Astrocyte of the spinal cord (primary cell): ENCODE data around the gene CDRT15.
"Not testable (repeated sequence)": the region's sequence is repeated elsewhere in the genome, so short reads cannot be mapped to it uniquely, and the experiment has no call there.

Experiments used
- DNase-seq: peaks from one replicate; pipeline ENCODE4 v3.0.0; 2011; ENCODE audit warnings: low read depth, low spot score
- H3K4me3 ChIP-seq: 2 replicates; pipeline ENCODE4 v1.5.1; 2011; ENCODE audit warnings: low read depth, mild to moderate bottlenecking, low read length, moderate library complexity
- in situ Hi-C: cut with HindIII; loops from 2 replicates; pipeline ENCODE4 v1.10.0; 2017; ENCODE audit warnings: low sequenced_read_pairs
- TF ChIP-seq, protein P1 (sequence below): IDR thresholded peaks from 2 replicates; pipeline ENCODE4 v1.5.1; 2012; ENCODE audit warnings: low read depth, mild to moderate bottlenecking, low read length, inconsistent platforms

The CDRT15 gene

DNA sequence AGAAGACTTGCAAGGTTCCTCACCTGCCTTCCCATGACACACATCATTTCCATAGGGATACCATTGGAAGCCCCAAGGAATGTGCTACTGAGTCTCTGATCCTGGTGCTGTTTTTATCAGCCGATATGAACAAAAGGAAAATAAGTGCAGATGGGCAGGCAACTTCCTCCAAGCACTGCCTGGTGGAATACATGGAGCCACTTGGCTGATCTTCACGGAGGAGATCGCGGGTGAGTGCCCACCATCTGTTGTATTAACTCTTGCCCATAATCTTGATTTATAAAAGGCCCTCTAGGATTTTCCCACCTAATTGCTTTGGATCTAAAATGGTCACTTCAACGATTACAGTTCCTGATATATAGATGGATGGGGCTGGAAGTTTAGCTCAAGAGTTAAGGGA is 24.7 kb upstream of the CDRT15 start:
- H3K4me3 ChIP-seq = no peak overlapping the region
- in situ Hi-C loops = no loop called here
- TF ChIP-seq, protein P1, sequence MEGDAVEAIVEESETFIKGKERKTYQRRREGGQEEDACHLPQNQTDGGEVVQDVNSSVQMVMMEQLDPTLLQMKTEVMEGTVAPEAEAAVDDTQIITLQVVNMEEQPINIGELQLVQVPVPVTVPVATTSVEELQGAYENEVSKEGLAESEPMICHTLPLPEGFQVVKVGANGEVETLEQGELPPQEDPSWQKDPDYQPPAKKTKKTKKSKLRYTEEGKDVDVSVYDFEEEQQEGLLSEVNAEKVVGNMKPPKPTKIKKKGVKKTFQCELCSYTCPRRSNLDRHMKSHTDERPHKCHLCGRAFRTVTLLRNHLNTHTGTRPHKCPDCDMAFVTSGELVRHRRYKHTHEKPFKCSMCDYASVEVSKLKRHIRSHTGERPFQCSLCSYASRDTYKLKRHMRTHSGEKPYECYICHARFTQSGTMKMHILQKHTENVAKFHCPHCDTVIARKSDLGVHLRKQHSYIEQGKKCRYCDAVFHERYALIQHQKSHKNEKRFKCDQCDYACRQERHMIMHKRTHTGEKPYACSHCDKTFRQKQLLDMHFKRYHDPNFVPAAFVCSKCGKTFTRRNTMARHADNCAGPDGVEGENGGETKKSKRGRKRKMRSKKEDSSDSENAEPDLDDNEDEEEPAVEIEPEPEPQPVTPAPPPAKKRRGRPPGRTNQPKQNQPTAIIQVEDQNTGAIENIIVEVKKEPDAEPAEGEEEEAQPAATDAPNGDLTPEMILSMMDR = no peak
- no peak for DNase-seq

DNA sequence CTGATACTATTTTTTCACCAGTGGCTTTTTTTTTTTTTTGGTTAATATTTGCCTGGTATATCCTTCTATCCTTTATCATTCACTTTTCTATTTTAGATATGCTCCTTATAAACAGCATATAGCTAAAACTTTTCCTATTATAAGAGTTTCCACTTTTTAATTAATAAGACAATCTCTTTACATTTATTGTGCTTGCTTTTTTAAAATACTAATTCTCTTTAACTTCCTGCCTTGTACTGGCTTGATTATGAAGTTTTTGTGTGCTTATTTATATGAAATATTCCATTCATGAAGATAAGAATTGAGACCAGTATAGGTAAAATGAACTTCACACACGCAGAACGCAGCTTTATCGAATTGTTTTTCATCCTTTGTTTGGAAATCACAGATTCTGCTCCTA is 9.0 kb upstream of the CDRT15 start:
- H3K4me3 ChIP-seq = no peak overlapping the region
- no peak for DNase-seq
- in situ Hi-C loops = no loop called here
- TF ChIP-seq, protein P1 = no peak

DNA sequence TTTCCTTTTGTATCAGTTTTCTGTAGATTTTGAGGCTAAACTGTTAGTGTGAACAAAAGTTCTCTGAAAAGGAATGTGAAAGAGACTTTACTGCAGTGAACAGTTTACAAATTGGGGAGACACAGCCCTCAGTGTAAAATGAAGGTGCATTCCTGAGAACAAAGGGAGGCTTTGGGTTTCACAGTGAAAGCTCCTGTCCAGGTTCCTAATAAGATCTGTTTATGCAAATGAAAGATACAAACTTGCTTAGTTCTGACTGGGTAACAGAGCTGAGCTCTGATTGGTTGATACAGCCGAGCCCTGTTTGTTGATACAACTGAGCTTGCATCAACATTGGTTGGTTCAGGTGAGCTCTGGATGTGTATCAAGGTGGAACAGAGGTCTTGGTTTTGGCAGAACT is 8.3 kb upstream of the CDRT15 start:
- in situ Hi-C loops = no loop called here
- TF ChIP-seq, protein P1 = no peak
- no peak for DNase-seq

DNA sequence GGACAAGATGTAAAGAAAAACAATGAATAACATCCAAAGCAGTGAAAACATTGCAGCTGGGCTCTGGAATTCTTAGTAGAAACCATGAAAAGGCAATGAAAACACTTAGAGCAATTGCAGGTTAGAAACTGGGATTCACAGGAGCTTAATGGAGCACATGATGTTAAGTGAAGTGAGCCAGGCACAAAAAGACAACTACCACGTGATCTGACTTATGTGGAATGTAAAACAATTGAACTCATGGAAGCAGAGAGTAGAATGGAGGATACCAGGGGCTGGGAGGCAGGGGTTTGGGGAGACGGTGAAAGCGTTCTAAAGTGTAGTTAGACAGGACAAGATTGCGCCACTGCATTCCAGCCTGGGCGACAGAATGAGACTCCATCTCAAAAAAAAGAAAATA is 2.6 kb upstream of the CDRT15 start:
- in situ Hi-C loops, DNase-seq, H3K4me3 ChIP-seq: not testable (repeated sequence)

More for the DNA sequence above, 8.3 kb upstream of the CDRT15 start:
- no peak overlapping the region for H3K4me3 ChIP-seq

DNA sequence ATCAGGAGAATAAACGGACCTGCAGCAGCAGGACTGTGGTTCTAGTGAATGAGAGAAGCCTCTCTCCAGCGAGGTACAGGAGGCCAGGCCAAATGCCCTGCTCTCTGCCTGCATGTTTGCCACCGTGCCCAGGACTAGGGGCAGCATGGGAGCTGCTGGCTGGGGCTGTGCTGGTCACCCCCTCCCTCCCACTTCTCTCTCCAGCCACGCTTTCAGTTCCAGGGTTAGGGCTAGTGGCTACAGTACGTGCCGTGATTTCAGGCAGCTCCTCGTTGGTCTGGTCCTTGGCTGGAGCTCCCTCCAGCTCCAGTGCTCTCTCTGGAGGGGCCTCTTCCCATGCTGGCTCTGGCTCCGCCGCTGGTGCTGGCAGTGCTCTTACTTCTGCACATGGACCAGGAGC is 630 bp downstream of the CDRT15 start:
- H3K4me3 ChIP-seq, DNase-seq, in situ Hi-C loops: not testable (repeated sequence)

DNA sequence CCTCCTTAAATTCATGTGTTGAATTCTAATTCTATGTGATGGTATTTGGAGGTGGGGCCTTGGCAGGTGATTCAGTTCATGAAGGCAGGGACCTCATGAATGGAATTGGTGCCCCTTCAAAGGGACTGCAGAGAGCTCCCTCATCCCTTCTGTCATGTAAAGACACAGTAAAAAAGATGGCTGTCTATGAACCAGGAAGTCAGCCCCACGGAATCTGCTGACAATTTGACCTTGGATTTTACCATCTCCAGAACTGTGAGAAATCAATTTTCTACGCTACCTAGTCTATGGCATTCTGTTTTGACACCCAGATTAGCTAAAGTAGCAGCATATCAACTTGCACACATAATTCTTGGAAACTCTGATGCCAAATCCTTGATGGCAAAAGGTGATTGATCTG is 1.6 kb downstream of the CDRT15 start:
- in situ Hi-C loops, DNase-seq, H3K4me3 ChIP-seq: not testable (repeated sequence)

DNA sequence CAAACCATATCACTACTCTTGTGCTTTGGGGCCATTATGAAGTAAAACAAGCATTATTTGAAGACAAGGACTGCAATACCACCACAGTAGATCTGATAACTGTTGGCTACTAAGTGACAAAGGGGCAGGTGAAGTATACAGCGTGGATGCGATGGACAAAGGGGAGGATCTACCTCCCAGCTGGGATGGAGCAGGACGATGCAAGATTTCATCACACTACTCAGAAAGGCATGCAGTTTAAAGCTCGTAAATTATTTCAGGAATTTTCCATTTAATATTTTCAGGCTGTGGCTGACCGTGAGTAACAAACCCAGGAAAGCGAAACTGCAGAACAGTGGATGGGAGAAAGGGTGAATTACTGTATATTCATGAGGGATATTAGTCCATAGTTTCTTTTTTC is 5.5 kb downstream of the CDRT15 start:
- DNase-seq, in situ Hi-C loops, H3K4me3 ChIP-seq: not testable (repeated sequence)

DNA sequence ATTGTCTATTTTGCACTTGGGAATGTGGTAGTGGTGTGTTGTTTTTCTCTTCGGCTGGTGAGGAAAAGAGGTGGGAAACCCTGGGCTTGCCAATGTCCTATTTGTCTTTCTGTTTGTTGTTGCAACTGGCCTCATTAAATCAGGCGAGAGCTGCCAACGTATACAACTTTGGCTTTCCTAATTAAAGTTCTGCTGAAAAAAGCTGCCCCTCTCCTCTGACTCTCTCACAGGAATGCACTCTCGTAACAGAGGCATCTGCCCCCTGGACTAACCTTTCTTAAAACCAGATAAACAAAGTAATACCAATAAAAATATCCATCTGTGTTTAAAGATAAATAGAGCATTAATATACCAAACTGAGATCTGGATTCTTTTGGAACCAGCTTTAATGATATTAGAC is 7.8 kb downstream of the CDRT15 start:
- in situ Hi-C loops = no loop called here
- TF ChIP-seq, protein P1 = no peak
- no peak for DNase-seq
- no peak overlapping the region for H3K4me3 ChIP-seq

DNA sequence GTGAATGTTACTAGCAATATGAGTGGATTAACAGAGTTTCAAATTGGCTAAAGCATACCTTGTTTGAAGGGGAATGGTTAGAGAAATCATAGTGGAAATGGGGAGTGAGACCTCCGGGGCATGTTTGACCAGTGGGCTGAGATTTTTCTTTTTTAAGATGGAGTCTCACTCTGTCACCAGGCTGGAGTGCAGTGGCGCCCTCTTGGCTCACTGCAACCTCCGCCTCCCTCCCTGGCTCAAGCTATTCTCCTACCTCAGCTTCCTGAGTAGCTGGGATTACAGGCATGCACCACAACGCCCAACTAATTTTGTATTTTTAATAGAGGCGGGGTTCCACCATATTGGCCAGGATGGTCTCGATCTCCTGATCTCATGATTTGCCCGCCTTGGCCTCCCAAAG is 9.6 kb downstream of the CDRT15 start:
- in situ Hi-C loops = no loop called here
- TF ChIP-seq, protein P1 = no peak
- no peak overlapping the region for H3K4me3 ChIP-seq
- no peak for DNase-seq
